ENCODE measurements around the gene WDR72. TPM values are rescaled to one million over a fixed set of nuclear protein-coding genes. Genes with fewer than 3 reads are reported as not detected.

WDR72 gene
- total and polyA plus RNA-seq, 2 of the 13 experiments (the other 11 are each of a cell fraction or from before 2014, with no cell fraction given), result 0.21 to 0.60 TPM

DNA sequence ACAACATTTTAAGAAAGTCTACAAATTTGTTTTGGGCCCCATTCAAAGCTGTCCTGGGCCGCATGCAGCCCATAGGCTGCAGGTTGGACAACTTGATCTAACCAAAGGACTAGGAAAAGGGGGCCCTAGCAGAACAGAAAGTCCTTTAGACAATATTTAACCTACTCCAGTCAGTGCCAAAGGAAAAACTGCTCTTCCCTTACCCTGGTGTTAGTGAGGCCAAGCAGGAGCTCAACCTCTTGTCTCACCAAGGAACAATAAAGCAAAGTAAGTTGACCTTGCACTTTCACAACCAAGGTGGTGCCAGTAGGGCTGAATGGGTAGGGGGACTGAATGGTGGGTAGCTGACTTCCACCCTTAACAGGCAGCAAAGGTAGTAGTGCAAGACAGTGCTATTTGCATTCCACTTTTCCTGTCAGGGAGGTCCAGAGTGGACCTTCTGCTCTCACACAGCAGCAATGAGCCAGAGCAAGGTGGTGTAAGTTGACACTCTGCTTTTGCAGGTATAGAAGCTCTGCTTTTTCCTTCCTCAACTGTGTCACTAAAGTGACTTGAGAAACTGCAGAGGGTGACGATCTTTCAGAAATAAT lies 124.9 kb downstream of the WDR72 start (continued):
- TF ChIP-seq, protein P1, sequence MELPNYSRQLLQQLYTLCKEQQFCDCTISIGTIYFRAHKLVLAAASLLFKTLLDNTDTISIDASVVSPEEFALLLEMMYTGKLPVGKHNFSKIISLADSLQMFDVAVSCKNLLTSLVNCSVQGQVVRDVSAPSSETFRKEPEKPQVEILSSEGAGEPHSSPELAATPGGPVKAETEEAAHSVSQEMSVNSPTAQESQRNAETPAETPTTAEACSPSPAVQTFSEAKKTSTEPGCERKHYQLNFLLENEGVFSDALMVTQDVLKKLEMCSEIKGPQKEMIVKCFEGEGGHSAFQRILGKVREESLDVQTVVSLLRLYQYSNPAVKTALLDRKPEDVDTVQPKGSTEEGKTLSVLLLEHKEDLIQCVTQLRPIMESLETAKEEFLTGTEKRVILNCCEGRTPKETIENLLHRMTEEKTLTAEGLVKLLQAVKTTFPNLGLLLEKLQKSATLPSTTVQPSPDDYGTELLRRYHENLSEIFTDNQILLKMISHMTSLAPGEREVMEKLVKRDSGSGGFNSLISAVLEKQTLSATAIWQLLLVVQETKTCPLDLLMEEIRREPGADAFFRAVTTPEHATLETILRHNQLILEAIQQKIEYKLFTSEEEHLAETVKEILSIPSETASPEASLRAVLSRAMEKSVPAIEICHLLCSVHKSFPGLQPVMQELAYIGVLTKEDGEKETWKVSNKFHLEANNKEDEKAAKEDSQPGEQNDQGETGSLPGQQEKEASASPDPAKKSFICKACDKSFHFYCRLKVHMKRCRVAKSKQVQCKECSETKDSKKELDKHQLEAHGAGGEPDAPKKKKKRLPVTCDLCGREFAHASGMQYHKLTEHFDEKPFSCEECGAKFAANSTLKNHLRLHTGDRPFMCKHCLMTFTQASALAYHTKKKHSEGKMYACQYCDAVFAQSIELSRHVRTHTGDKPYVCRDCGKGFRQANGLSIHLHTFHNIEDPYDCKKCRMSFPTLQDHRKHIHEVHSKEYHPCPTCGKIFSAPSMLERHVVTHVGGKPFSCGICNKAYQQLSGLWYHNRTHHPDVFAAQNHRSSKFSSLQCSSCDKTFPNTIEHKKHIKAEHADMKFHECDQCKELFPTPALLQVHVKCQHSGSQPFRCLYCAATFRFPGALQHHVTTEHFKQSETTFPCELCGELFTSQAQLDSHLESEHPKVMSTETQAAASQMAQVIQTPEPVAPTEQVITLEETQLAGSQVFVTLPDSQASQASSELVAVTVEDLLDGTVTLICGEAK (IDR thresholded peaks at IDR 0.05), result no peak
- TF ChIP-seq, protein P1 (CRISPR knock-in tag; IDR thresholded peaks at IDR 0.05), result 0 out of 2 replicates have a peak, but pooled peaks have one; percentile 48

DNA sequence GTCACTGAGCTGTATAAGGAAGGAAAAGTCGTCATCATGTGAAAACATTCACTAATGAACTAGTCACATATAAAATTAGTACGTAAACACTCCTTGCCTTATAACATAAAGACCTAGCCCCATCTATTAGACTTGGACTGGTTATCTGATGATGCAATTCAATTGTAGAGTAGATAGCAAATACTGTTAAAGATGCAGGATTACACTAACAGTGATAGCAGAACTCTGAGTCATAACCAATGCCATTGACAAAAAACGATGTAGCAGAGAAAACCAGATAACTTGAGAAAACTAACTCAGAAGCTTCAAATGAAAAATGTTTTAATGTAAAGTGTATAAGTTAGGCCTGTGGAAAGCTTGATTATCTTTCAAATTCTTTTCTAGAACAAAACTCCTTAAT lies 132.2 kb downstream of the WDR72 start:
- peak; percentile 35; the same call in 1 of the 2 replicates for TF ChIP-seq CEBPB (IDR thresholded peaks at IDR 0.05; ENCODE audit: borderline replicate concordance, low read depth, low read length)
- TF ChIP-seq KDM5B (CRISPR knock-in tag; IDR thresholded peaks at IDR 0.05; ENCODE audit: borderline replicate concordance), result no peak
- TF ChIP-seq, protein P2, sequence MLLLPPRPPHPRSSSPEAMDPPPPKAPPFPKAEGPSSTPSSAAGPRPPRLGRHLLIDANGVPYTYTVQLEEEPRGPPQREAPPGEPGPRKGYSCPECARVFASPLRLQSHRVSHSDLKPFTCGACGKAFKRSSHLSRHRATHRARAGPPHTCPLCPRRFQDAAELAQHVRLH (CRISPR knock-in tag; IDR thresholded peaks at IDR 0.05; ENCODE audit: borderline replicate concordance, low read depth), result no peak
- no TSS peak for BruUV-seq (replicated peaks)
- FAIRE-seq (no peak), DNase-seq (ENCODE audit: low spot score) (no peak), ATAC-seq (no peak)
- Histone ChIP-seq H3K9me3 (ENCODE audit: low read length) (peaks cover 11% of the 10 kb centered on the region), H3K27ac (ENCODE audit: extremely low read length, insufficient read depth, low read length) (no peak overlapping the region), H2AFZ (ENCODE audit: low read length) (no peak overlapping the region), H3K9ac (ENCODE audit: insufficient read depth, low read depth, low read length) (no peak overlapping the region), H3K27me3 (ENCODE audit: control insufficient read depth in 1 of 2, insufficient read depth in 2 of 2, low read length in 2 of 2) (no peaks in the 10 kb centered on the region), H3K4me1 (ENCODE audit: insufficient read depth, low read length) (no peaks in the 10 kb centered on the region), H3K4me2 (ENCODE audit: low read depth, low read length) (no peak overlapping the region), H3K4me3 (replicated peaks in 1 of 3; ENCODE audit: insufficient read depth in 1 of 3, low read depth in 2 of 3, low read length in 3 of 3) (no peak overlapping the region), H4K20me1 (ENCODE audit: insufficient read depth, low read length) (no peaks in the 10 kb centered on the region), H3K36me3 (replicated peaks in 1 of 2; ENCODE audit: control insufficient read depth in 1 of 2, insufficient read depth in 2 of 2, low read length in 2 of 2) (no peaks in the 10 kb centered on the region), H3K79me2 (ENCODE audit: insufficient read depth, low read length) (no peaks in the 10 kb centered on the region)
- intact Hi-C loops (cut with micrococcal nuclease; ENCODE audit: unreplicated experiment), result no loop called here
- in situ Hi-C loops (cut with HindIII; ENCODE audit: extremely low pct_ligation_motif_present, low pct_unique_long_range_greater_than_20kb), result no loop called here
- POLR2A ChIA-PET, result no interaction called here
- CTCF ChIA-PET (ENCODE audit: low intra/inter-chr PET ratio, low total read pairs), result no interaction called here
- 32% methylated on average over 3 of the region's 3 CpGs for WGBS (ENCODE audit: low lambda C conversion rate)

Measured in HepG2 (cell line).